ENCODE results near the gene SLC19A2. TPM values are rescaled to one million over a fixed set of nuclear protein-coding genes. Genes with fewer than 3 reads are reported as not detected.
"Not testable (repeated sequence)": the region's sequence is repeated elsewhere in the genome, so short reads cannot be mapped to it uniquely, and the experiment has no call there.

The SLC19A2 gene
- total RNA-seq, 1 donor from 2014 or later: 20.9 TPM

GRCh38 chr1:169509354-169509753 lies 23.6 kb upstream of the SLC19A2 start:
- DNase-seq (ENCODE audit: low spot score): no peak

- no peak for DNase-seq (ENCODE audit: low spot score)
These were observed 22.9 kb upstream of the SLC19A2 start for GRCh38 chr1:169508432-169509338.

- no peak for DNase-seq (ENCODE audit: low spot score)
These were observed 21.7 kb upstream of the SLC19A2 start for GRCh38 chr1:169507413-169507812.

GRCh38 chr1:169503601-169504000 lies 17.9 kb upstream of the SLC19A2 start:
- not testable (repeated sequence) for DNase-seq (ENCODE audit: low spot score)

GRCh38 chr1:169499807-169500206 lies 14.1 kb upstream of the SLC19A2 start:
- no peak for DNase-seq (ENCODE audit: low spot score)

- no peak for DNase-seq (ENCODE audit: low spot score)
These were observed 11.6 kb upstream of the SLC19A2 start for GRCh38 chr1:169497317-169497716.

GRCh38 chr1:169495916-169496315 lies 10.2 kb upstream of the SLC19A2 start:
- no peak for DNase-seq (ENCODE audit: low spot score)

GRCh38 chr1:169495046-169495775 lies 9.5 kb upstream of the SLC19A2 start:
- DNase-seq (ENCODE audit: low spot score): no peak

- no peak for DNase-seq (ENCODE audit: low spot score)
These were observed 8.6 kb upstream of the SLC19A2 start for GRCh38 chr1:169494343-169494742.

- no peak for DNase-seq (ENCODE audit: low spot score)
These were observed 7.5 kb upstream of the SLC19A2 start for GRCh38 chr1:169493251-169493650.

GRCh38 chr1:169491845-169492281 lies 6.1 kb upstream of the SLC19A2 start:
- DNase-seq (ENCODE audit: low spot score): no peak

- no peak for DNase-seq (ENCODE audit: low spot score)
These were observed 2.4 kb upstream of the SLC19A2 start for GRCh38 chr1:169488157-169488556.

GRCh38 chr1:169487561-169487960 lies 1.8 kb upstream of the SLC19A2 start:
- no peak for DNase-seq (ENCODE audit: low spot score)

- no peak for DNase-seq (ENCODE audit: low spot score)
These were observed 1.4 kb upstream of the SLC19A2 start for GRCh38 chr1:169487133-169487532.

GRCh38 chr1:169486281-169487051 lies 722 bp upstream of the SLC19A2 start:
- no peak for DNase-seq (ENCODE audit: low spot score)

- DNase-seq (ENCODE audit: low spot score): peak; percentile 61
These were observed 887 bp downstream of the SLC19A2 start for GRCh38 chr1:169484683-169485430.

GRCh38 chr1:169484101-169484500 lies 1.6 kb downstream of the SLC19A2 start:
- no peak for DNase-seq (ENCODE audit: low spot score)

GRCh38 chr1:169483500-169483966 lies 2.2 kb downstream of the SLC19A2 start:
- DNase-seq (ENCODE audit: low spot score): peak; percentile 68

GRCh38 chr1:169479363-169480066 lies 6.2 kb downstream of the SLC19A2 start:
- no peak for DNase-seq (ENCODE audit: low spot score)

- DNase-seq (ENCODE audit: low spot score): no peak
These were observed 7.6 kb downstream of the SLC19A2 start for GRCh38 chr1:169478094-169478672.
